Activated T-helper 1 cell treated with Interleukin-2 at 50 U/mL for 16 hours (primary cell): ENCODE measurements around the gene CDR2.
"Not testable (repeated sequence)": the region's sequence is repeated elsewhere in the genome, so short reads cannot be mapped to it uniquely, and the experiment has no call there.

ENCODE experiments used
- DNase-seq: peaks from one replicate; pipeline ENCODE4 v3.0.0-alpha.2; 2020; ENCODE audit warnings: low read depth

Gene CDR2

GRCh38 chr16:22307838-22308237 lies 66.6 kb downstream of the CDR2 start:
- no peak for DNase-seq

GRCh38 chr16:22306788-22307187 lies 67.6 kb downstream of the CDR2 start:
- DNase-seq: no peak

DNA sequence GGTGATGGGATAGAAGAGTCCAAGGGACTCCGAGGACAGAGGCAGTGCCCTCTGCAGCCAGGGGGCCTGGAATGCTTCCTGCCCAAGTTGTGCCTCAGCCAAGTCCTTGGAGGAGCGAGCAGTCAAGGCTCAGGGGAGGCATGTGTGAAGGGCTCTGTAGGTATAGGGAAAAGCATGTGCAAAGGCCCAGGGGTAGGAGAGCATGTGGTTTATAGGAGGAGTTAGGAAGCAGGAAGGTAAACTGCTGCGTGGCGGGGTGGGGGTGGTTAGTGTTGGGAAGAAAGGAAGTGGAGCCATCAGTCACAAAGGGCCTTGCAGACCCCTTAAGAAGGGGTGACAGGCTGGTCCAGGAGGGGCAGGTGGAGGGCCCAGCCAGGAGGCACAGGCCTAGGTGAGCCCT lies 70.0 kb downstream of the CDR2 start:
- no peak for DNase-seq

DNA sequence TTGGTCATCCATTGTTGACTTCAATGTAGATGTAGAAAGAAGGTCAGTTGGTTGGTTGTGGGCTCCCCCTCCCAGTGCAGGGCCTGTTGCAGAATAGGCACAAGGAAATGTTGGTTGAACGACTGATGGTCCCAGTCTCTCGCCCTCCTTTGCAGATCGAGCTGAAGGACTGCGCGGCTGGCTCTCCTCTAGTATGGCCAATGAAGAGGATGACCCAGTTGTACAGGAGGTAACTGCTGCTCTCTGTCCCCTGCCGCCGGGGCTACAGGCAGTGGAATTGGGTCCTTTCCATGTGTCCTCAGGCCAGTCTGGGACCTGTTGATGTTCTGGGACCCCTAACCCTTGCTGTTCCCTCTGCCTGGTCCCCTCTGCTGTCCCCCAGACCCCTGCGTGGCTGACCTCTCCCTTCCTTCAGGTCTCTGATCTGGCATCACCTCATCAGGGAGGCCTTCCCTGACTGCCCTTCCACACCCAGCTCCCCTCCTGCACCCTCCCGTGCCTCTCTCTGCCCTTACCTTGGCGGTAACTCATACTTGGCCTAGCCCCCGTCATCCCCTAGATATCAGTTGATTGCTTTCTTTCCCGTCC lies 71.5 kb downstream of the CDR2 start:
- no peak for DNase-seq

GRCh38 chr16:22301423-22301822 lies 73.0 kb downstream of the CDR2 start:
- not testable (repeated sequence) for DNase-seq

DNA sequence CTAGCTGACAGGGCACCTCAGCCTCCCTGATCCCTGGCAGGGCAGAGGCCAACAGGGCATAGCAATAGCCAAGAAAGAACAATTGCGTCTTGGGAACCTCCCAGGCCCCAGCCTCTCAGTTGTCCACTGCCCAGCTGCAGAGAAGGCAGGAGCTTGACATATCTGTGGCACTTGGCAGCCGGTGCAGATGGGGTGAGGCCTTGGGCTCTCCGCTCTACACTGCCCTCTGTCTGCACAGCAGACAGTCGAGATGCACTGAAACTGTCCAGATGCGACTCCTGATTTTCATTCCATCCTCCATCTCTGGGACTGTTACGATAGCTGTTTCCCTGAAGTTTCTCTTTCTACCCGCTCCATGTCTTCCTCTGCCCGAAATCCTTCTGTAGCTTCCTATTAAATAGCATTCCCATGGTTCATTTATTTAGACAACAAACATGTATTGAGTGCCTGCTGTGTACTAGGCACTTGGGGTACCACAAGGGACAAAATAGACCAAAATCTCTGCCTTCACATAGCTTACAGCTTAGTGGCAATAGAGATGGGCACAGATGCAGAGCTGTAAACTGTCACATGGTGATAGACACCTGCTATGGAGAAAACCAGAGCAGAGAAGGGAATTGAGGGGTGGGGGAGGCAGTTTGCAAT lies 73.9 kb downstream of the CDR2 start:
- no peak for DNase-seq

- DNase-seq: no peak
These were observed 75.4 kb downstream of the CDR2 start for GRCh38 chr16:22299036-22299435.

GRCh38 chr16:22297871-22298733 lies 76.3 kb downstream of the CDR2 start:
- DNase-seq: peak; percentile 32

DNA sequence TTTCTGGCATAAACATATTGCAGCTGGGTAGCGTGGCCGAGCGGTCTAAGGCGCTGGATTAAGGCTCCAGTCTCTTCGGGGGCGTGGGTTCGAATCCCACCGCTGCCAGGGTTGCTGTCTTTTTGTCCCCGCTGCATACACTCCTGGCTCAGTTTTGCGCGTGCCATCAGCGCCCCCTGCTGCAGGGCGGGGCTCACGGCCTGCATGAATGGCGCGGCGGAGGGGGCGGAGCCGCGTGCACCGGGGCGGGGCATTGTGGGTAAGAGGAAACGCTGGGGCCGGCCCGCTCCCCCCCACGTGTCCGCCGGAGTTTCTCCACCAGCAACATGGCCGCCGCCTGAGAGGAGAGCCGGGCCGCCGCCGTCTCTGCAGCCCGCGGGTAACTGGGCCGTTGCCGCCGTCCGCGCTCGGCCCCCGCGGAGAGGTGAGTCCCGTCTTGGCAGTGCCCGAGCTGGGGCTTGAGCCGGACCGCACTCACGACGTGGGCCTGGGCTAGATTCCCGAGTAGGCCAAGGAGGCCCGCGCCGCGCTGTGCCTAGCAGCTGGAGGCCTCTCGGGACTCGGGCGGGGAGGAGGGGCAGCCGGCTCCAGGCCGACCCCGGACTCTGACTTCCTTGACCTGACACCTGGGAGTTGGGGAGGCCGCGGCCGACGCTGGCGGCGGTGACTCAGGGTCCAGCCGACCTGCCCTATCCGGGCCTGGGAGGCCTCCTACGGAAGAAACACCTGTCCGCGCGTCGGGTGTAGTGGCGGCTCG lies 77.1 kb downstream of the CDR2 start, which contains the start of gene POLR3E:
POLR3E (plus strand) TSS at position 296 of the 757 bp plus-strand sequence. CDS start 5,560 bp downstream, outside the sequence.
- peak; percentile 100 for DNase-seq

DNA sequence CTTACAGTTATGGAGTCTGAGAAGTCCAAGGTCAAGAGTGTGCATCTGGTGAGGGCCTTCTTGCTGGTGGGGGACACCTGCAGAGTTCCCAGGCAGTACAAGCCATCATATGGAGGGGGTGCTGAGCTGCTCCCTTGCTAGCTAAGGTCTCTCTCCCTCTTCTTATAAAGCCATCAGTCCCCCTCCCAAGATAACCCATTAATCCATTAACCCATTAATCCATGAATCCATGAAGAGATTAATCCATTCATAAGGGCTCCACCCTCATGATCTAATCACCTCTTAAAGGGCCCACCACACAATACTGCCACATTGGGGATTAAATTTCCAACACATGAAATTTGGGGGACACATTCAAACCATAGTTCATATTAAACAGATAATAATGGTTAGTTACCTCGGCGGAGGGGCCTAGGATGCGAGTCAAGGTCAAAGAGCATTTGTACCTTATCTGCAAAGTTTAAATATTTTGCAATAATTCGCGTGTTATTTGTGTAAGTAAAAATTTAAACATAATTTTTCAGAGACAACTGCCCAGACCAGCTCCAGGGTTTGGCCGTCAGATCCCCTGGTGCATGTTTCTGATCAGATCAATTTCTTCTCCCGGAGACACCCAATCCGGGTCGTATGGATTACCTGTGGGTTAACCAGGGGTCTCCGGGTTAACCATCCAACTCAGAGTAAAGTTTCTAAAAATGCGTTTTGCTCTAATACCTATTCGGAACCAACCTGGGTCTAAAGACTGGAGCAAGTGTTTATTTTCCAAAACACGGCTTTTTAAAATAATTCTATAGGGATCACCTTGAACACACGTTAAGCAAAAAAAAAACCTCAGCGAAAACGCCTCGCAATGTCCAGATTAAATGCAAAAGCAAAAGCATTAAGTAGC lies 78.0 kb downstream of the CDR2 start:
- DNase-seq: no peak
